Spleen (tissue), 11 donors: ENCODE measurements around the gene TMEM175. TPM values are rescaled to one million over a fixed set of nuclear protein-coding genes. Genes with fewer than 3 reads are reported as not detected.
A peak's percentile ranks its signal among the peaks of the same experiment; 100 is the strongest.

Experiments
- DNase-seq: peaks from one replicate; pipeline ENCODE4 v3.0.0-alpha.2; 2020
- H3K27ac ChIP-seq, 8 donors: fragments of 200-600 bp; sonication (generic) in 7 of 8; 1 replicate in 4 of 8; 2 replicates in 4 of 8; pipeline versions ENCODE4 v1.5.0 to v1.8.0; 2016 to 2021; ENCODE audit warnings: inconsistent platforms in 4 of 8, mild to moderate bottlenecking in 4 of 8, moderate library complexity in 1 of 8
- H3K27me3 ChIP-seq, 7 donors: fragments of 200-600 bp; sonication (generic) in 6 of 7; replicated peaks in 1 of 7; 1 replicate in 4 of 7; 2 replicates in 3 of 7; pipeline versions ENCODE4 v1.5.0 to v1.8.0; 2016 to 2021; ENCODE audit warnings: inconsistent platforms in 3 of 7, mild to moderate bottlenecking in 1 of 7
- H3K36me3 ChIP-seq, 6 donors: fragments of 200-600 bp; sonication (generic) in 5 of 6; 1 replicate in 4 of 6; 2 replicates in 2 of 6; pipeline versions ENCODE4 v1.5.0 to v1.8.0; 2016 to 2021; ENCODE audit warnings: inconsistent platforms in 2 of 6
- H3K4me1 ChIP-seq, 6 donors: fragments of 200-600 bp; sonication (generic) in 5 of 6; 1 replicate in 3 of 6; 2 replicates in 3 of 6; pipeline versions ENCODE4 v1.5.0 to v1.8.0; 2016 to 2021; ENCODE audit warnings: inconsistent platforms in 3 of 6
- H3K4me3 ChIP-seq, 8 donors: fragments of 200-600 bp; sonication (generic) in 7 of 8; 1 replicate in 4 of 8; 2 replicates in 4 of 8; pipeline versions ENCODE4 v1.5.0 to v1.8.0; 2016 to 2021; ENCODE audit warnings: inconsistent platforms in 4 of 8, mild to moderate bottlenecking in 4 of 8, moderate library complexity in 2 of 8
- H3K9me3 ChIP-seq, 8 donors: fragments of 200-600 bp; sonication (generic) in 7 of 8; 1 replicate in 4 of 8; 2 replicates in 4 of 8; pipeline versions ENCODE4 v1.5.0 to v1.8.0; 2016 to 2021; ENCODE audit warnings: inconsistent platforms in 4 of 8
- CTCF ChIP-seq, 11 experiments: fragments of 200-600 bp in 7 of 11; fragments of 450-650 bp in 4 of 11; sonication (generic) in 4 of 11; IDR thresholded peaks in 8 of 11; conservative IDR thresholded peaks in 3 of 11; 1 replicate in 7 of 11; 2 replicates in 4 of 11; pipeline versions ENCODE4 v1.4.0 to v1.8.0; 2016 to 2021; ENCODE audit warnings: antibody characterized with exemption in 11 of 11, inconsistent platforms in 4 of 11, mild to moderate bottlenecking in 1 of 11
- POLR2A ChIP-seq, 3 donors: fragments of 450-650 bp; IDR thresholded peaks; one replicate each; pipeline ENCODE4 v1.5.1; 2017; ENCODE audit warnings: antibody characterized with exemption in 3 of 3, mild to moderate bottlenecking in 1 of 3
- POLR2AphosphoS5 ChIP-seq, 3 donors: sonication (generic); formaldehyde crosslinking; IDR thresholded peaks; one replicate each; pipeline ENCODE4 v1.5.1; 2017; ENCODE audit warnings: antibody characterized with exemption in 3 of 3
- WGBS, 5 donors: extraction: QIAGEN DNeasy Blood & Tissue Kit in 3 of 5; methylation state at CpG; one replicate each; pipeline versions ENCODE4 v1.1.5 to v1.1.7; 2013 to 2018; 5-methylcytosine and 5-hydroxymethylcytosine counted together
- intact Hi-C: fragments of 100-400 bp; cut with DNase I; formaldehyde crosslinking; loops from one replicate; pipeline ENCODE4 v1.15.0; 2023; ENCODE audit warnings: low total_unique reads
- polyA plus RNA-seq, 3 donors: library from polyadenylated mRNA; stranded (reverse); fragments of 200-250 nt; gene quantifications; one replicate each; pipeline ENCODE4 v1.2.1, GENCODE V29; 2013
- total RNA-seq, 7 donors: library from RNA; depleted of rRNA in 3 of 7; stranded (reverse); fragments of >200 nt in 3 of 7; fragmentation: NEBNext Ultra II Directional in 4 of 7; extraction: Animal tissue kit (Norgen Biotek cat#: 25700) in 4 of 7; gene quantifications; one replicate each; pipeline versions ENCODE4 v1.1.0 to v1.2.1, GENCODE V29; 2016 to 2021
- donor health status: healthy with polysubstance abuse.
- donor health status: DM: no; HTN: no; CAD: no; lungs with moderate emphysema.
- donor health status: DM: no; HTN: no; CAD: no.
- donor health status: Bipolar disorder and iron deficiency.
- donor health status: healthy.
- donor health status: DM: no; HTN: no; CAD: no.
- donor health status: DM: yes; HTN: yes; CAD: no.

Gene TMEM175
- total and polyA plus RNA-seq, 10 donors: 38.2 to 83.9 (median 60.4) TPM

GRCh38 chr4:887034-887763 lies 45.1 kb upstream of the TMEM175 start:
- peaks cover 0 to 13% (median 4%) of the 10 kb centered on the region in 6 donors for H3K4me1 ChIP-seq
- H3K4me3 ChIP-seq: no peak overlapping the region
- peaks cover 3 to 100% (median 81%) of the 10 kb centered on the region in 6 donors for H3K36me3 ChIP-seq
- TF ChIP-seq POLR2AphosphoS5 (IDR thresholded peaks at IDR 0.05) (peak in 2 of 3 donors; percentile 5 to 63), CTCF (IDR thresholded peaks at IDR 0.05 in 8 of 11, conservative IDR thresholded peaks at IDR 0.05 in 3 of 11) (no peak)
- intact Hi-C loops: no loop called here
- no peaks in the 10 kb centered on the region for H3K9me3 ChIP-seq
- no peak overlapping the region for H3K27ac ChIP-seq
- no peak for DNase-seq
- 96 to 98% (median 97%) methylated on average over 63 of the region's 63 CpGs for WGBS, 5 donors
- no peaks in the 10 kb centered on the region for H3K27me3 ChIP-seq

DNA sequence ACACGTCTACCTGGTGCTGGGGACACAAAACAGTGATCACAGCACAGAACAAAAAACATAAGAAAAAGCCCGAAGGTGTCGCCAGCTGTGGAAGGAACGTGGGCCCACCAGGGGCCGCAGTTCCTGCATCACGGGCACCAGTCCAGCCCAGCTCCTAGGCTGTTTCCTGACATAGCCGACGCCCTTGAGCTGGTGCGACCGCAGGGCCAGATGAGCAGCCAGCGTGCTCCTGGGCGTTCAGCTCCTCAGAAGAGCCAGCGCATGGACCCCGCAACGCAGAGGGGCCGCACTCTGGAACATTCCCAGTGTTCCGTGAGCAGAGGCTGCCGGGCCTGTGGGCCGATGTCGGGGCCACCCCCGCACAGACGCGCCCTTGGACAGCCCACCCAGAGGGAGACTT lies 44.2 kb upstream of the TMEM175 start:
- Histone ChIP-seq H3K27ac (no peak overlapping the region), H3K9me3 (no peaks in the 10 kb centered on the region), H3K27me3 (no peaks in the 10 kb centered on the region), H3K4me1 (peaks cover 0 to 13% (median 4%) of the 10 kb centered on the region in 6 donors), H3K36me3 (peaks cover 3 to 100% (median 81%) of the 10 kb centered on the region in 6 donors), H3K4me3 (no peak overlapping the region)
- WGBS, 5 donors: 66 to 86% (median 84%) methylated on average over 14 to 23 of the region's 23 CpGs
- intact Hi-C loops: no loop called here
- no peak for DNase-seq
- TF ChIP-seq CTCF (IDR thresholded peaks at IDR 0.05 in 8 of 11, conservative IDR thresholded peaks at IDR 0.05 in 3 of 11): peak in 4 of 11 experiments; percentile 12 to 35 (median 26)
- peak in 2 of 3 donors; percentile 57 for TF ChIP-seq POLR2AphosphoS5 (IDR thresholded peaks at IDR 0.05)
- no peak for TF ChIP-seq POLR2A (IDR thresholded peaks at IDR 0.05)

DNA sequence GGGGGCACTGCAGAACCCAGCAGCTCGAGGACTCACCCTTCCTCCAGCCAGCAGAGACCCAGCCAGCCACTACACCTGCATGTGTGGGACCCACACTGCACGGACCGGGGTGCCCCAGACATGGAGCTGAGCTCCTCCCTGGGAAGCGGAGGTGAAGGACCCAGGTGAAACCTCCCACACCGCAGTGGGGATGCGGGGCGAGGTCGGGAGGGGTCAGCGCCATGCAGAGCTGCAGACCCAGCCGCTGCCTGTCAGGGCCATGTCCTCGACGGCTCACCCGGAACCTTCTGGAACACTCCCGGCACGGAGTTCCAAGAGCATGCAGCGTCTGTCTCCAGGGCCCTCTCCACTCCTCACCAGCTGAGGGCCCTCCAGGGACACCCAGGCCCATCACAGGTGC lies 42.7 kb upstream of the TMEM175 start:
- Histone ChIP-seq H3K27ac (no peak overlapping the region), H3K4me1 (peaks cover 0 to 13% (median 4%) of the 10 kb centered on the region in 6 donors), H3K36me3 (peaks cover 3 to 100% (median 78%) of the 10 kb centered on the region in 6 donors), H3K9me3 (no peaks in the 10 kb centered on the region), H3K27me3 (no peaks in the 10 kb centered on the region), H3K4me3 (no peak overlapping the region)
- intact Hi-C loops: no loop called here
- TF ChIP-seq POLR2AphosphoS5 (IDR thresholded peaks at IDR 0.05) (no peak), CTCF (IDR thresholded peaks at IDR 0.05 in 8 of 11, conservative IDR thresholded peaks at IDR 0.05 in 3 of 11) (no peak)
- 89 to 98% (median 96%) methylated on average over 5 to 16 of the region's 16 CpGs for WGBS, 5 donors
- no peak for DNase-seq

DNA sequence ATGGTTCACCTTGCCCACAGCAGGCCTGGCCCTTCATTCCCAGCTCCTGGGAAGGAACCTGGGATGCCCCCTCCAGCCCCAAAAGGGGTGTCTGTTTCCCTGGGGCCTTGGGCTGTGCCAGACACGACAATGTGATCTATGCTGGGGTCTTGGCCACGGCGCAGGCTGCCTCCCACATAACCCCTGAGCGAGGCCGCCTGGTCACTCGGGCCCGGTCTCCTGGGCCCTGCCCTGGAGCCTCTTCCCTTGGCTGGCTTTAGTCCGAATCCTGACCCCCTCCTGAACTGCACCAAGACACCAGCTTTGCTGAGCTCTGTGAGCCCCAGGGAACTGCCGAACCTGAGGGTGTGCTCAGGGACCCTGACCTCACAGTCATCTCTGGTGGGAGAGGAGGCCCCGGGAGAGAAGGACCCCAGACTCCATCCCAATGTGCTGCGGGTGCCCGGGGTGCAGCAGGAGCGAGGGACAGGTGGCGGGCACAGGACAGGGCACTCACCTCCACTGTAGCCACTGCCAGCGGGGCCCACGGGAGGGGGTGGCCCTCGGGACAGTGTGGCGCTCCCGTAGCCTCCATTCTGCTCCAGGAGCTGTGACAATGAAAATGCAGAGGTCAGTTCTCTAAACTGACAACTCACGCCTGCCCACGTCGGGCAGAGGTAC lies 42.1 kb upstream of the TMEM175 start:
- H3K9me3 ChIP-seq: no peaks in the 10 kb centered on the region
- H3K36me3 ChIP-seq: peaks cover 3 to 100% (median 78%) of the 10 kb centered on the region in 6 donors
- intact Hi-C loops: no loop called here
- no peak for DNase-seq
- no peak overlapping the region for H3K27ac ChIP-seq
- H3K4me1 ChIP-seq: peaks cover 0 to 13% (median 4%) of the 10 kb centered on the region in 6 donors
- 95 to 98% (median 96%) methylated on average over 12 to 22 of the region's 22 CpGs for WGBS, 5 donors
- TF ChIP-seq POLR2A (IDR thresholded peaks at IDR 0.05) (no peak), CTCF (IDR thresholded peaks at IDR 0.05 in 8 of 11, conservative IDR thresholded peaks at IDR 0.05 in 3 of 11) (no peak), POLR2AphosphoS5 (IDR thresholded peaks at IDR 0.05) (peak in 1 of 3 donors; percentile 20)
- H3K4me3 ChIP-seq: no peak overlapping the region
- H3K27me3 ChIP-seq: no peaks in the 10 kb centered on the region
